PC-3 (cell line): ENCODE measurements around the gene PSAP.
"Not testable (repeated sequence)": the region's sequence is repeated elsewhere in the genome, so short reads cannot be mapped to it uniquely, and the experiment has no call there.

Source experiments
- EZH2 ChIP-seq: fragments of 300-600 bp; sonication (generic); IDR thresholded peaks from one replicate; pipeline ENCODE4 v1.6.1; 2017; ENCODE audit warnings: antibody characterized with exemption, mild to moderate bottlenecking, low read length; ENCODE audit not compliant: unreplicated experiment
- EZH2phosphoT487 ChIP-seq: fragments of 300-600 bp; sonication (generic); IDR thresholded peaks from 2 replicates; pipeline ENCODE4 v1.6.1; 2018; ENCODE audit warnings: mild to moderate bottlenecking, antibody characterized with exemption, low read length, borderline replicate concordance
- TF ChIP-seq, protein P1 (sequence below): fragments of 300-600 bp; sonication (generic); conservative IDR thresholded peaks from 2 replicates; pipeline ENCODE4 v1.5.1; 2017; ENCODE audit warnings: antibody characterized with exemption, low read depth, mild to moderate bottlenecking, low read length

DNA sequence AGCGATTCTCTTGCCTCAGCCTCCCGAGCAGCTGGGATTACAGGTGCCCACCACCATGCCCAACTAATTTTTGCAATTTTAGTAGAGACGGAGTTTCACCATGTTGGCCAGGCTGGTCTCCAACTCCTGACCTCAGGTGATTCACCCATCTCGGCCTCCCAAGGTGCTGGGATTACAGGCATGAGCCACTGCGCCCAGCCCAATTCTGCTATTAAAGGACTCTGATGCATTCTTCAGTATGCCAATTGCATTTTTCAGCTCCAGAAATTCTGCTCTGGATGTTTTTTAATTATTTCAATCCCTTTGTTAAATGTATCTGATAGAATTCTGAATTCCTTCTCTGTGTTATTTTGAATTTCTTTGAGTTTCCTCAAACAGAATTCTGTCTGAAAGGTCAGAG, 47.3 kb upstream of the PSAP start:
- TF ChIP-seq, protein P1, sequence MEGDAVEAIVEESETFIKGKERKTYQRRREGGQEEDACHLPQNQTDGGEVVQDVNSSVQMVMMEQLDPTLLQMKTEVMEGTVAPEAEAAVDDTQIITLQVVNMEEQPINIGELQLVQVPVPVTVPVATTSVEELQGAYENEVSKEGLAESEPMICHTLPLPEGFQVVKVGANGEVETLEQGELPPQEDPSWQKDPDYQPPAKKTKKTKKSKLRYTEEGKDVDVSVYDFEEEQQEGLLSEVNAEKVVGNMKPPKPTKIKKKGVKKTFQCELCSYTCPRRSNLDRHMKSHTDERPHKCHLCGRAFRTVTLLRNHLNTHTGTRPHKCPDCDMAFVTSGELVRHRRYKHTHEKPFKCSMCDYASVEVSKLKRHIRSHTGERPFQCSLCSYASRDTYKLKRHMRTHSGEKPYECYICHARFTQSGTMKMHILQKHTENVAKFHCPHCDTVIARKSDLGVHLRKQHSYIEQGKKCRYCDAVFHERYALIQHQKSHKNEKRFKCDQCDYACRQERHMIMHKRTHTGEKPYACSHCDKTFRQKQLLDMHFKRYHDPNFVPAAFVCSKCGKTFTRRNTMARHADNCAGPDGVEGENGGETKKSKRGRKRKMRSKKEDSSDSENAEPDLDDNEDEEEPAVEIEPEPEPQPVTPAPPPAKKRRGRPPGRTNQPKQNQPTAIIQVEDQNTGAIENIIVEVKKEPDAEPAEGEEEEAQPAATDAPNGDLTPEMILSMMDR = not testable (repeated sequence)
- not testable (repeated sequence) for TF ChIP-seq EZH2phosphoT487, EZH2
